IMR-90 (cell line): ENCODE results near the gene PARD6G.

ENCODE experiments used
- CEBPB ChIP-seq: IDR thresholded peaks from 2 replicates; pipeline ENCODE4 v1.6.1; 2012; ENCODE audit warnings: low read depth, low read length, improper control_type of control experiment
- CHD1 ChIP-seq: IDR thresholded peaks from 2 replicates; pipeline ENCODE4 v1.6.1; 2012; ENCODE audit warnings: low read depth, low read length, improper control_type of control experiment
- CTCF ChIP-seq: conservative IDR thresholded peaks from 2 replicates; pipeline ENCODE4 v1.5.1; 2012; ENCODE audit warnings: mild to moderate bottlenecking, low read depth, low read length, improper control_type of control experiment
- FOS ChIP-seq: fragments of 150-350 bp; IDR thresholded peaks from 2 replicates; pipeline ENCODE4 v1.6.1; 2016; ENCODE audit warnings: low read depth, low read length
- MXI1 ChIP-seq: IDR thresholded peaks from 2 replicates; pipeline ENCODE4 v1.6.1; 2012; ENCODE audit warnings: low read depth, mild to moderate bottlenecking, low read length, moderate library complexity, borderline replicate concordance
- NFE2L2 ChIP-seq: fragments of 150-350 bp; IDR thresholded peaks from 2 replicates; pipeline ENCODE4 v1.6.1; 2016; ENCODE audit warnings: low read depth, mild to moderate bottlenecking, low read length
- POLR2A ChIP-seq: IDR thresholded peaks from 2 replicates; pipeline ENCODE4 v1.6.1; 2012; ENCODE audit warnings: mild to moderate bottlenecking, low read depth, low read length
- RAD21 ChIP-seq: IDR thresholded peaks from 2 replicates; pipeline ENCODE4 v1.6.1; 2012; ENCODE audit warnings: low read length, improper control_type of control experiment
- RCOR1 ChIP-seq: IDR thresholded peaks from 2 replicates; pipeline ENCODE4 v1.6.1; 2012; ENCODE audit warnings: mild to moderate bottlenecking, low read length, improper control_type of control experiment; ENCODE audit not compliant: insufficient replicate concordance
- RFX5 ChIP-seq: IDR thresholded peaks from 2 replicates; pipeline ENCODE4 v1.8.0; 2012; ENCODE audit warnings: low read depth, mild to moderate bottlenecking, low read length, moderate library complexity
- TF ChIP-seq, protein P1 (sequence below): fragments of 150-350 bp; IDR thresholded peaks from 2 replicates; pipeline ENCODE4 v1.6.1; 2017; ENCODE audit warnings: mild to moderate bottlenecking, antibody characterized with exemption, low read length, low read depth

- TF ChIP-seq MXI1 (no peak), FOS (no peak), CHD1 (no peak), CTCF (no peak), RCOR1 (no peak), RAD21 (no peak), CEBPB (no peak), RFX5 (no peak), POLR2A (no peak), NFE2L2 (no peak)
- TF ChIP-seq, protein P1, sequence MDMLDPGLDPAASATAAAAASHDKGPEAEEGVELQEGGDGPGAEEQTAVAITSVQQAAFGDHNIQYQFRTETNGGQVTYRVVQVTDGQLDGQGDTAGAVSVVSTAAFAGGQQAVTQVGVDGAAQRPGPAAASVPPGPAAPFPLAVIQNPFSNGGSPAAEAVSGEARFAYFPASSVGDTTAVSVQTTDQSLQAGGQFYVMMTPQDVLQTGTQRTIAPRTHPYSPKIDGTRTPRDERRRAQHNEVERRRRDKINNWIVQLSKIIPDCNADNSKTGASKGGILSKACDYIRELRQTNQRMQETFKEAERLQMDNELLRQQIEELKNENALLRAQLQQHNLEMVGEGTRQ: no peak
Observed at GRCh38 chr18:80120932-80121331, 126.4 kb downstream of the PARD6G start.
